ENCODE results near the gene RAB12. TPM values are rescaled to one million over a fixed set of nuclear protein-coding genes. Genes with fewer than 3 reads are reported as not detected.
"Not testable (repeated sequence)": the region's sequence is repeated elsewhere in the genome, so short reads cannot be mapped to it uniquely, and the experiment has no call there.

The RAB12 gene
- total and polyA plus RNA-seq, 2 experiments from 2014 or later: 9.8 to 83.9 TPM

DNA sequence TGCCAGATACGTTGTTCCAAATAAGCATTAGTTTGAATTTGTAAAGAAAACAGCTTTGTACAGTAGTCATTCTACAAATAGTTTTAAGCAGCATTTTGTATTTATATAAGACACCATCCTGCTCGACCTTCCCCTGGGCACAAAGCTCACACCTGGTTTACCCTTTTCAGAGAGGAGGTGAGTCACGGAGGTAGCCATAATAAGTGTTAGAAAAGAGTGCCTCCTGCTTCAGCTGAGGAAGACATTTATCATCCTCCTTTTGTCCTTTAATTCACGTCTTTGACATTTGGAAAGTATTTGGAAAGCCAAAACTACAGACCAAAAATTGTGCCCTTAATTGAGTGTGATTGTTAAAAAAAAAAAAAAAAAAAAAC, 6.8 kb downstream of the RAB12 start:
- DNase-seq (ENCODE audit: low read depth in 1 of 2, low spot score in 1 of 2): no peak
- TF ChIP-seq, protein P1, sequence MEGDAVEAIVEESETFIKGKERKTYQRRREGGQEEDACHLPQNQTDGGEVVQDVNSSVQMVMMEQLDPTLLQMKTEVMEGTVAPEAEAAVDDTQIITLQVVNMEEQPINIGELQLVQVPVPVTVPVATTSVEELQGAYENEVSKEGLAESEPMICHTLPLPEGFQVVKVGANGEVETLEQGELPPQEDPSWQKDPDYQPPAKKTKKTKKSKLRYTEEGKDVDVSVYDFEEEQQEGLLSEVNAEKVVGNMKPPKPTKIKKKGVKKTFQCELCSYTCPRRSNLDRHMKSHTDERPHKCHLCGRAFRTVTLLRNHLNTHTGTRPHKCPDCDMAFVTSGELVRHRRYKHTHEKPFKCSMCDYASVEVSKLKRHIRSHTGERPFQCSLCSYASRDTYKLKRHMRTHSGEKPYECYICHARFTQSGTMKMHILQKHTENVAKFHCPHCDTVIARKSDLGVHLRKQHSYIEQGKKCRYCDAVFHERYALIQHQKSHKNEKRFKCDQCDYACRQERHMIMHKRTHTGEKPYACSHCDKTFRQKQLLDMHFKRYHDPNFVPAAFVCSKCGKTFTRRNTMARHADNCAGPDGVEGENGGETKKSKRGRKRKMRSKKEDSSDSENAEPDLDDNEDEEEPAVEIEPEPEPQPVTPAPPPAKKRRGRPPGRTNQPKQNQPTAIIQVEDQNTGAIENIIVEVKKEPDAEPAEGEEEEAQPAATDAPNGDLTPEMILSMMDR (IDR thresholded peaks at IDR 0.05; ENCODE audit: low read depth, low read length): no peak
- H3K27ac ChIP-seq: no peak overlapping the region
- no peaks in the 10 kb centered on the region for H3K9me3 ChIP-seq (ENCODE audit: low read depth)
- no peaks in the 10 kb centered on the region for H3K36me3 ChIP-seq
- no peak overlapping the region for H3K4me3 ChIP-seq
- no peaks in the 10 kb centered on the region for H3K27me3 ChIP-seq
- H3K4me1 ChIP-seq (ENCODE audit: low read depth): peaks cover 5% of the 10 kb centered on the region

DNA sequence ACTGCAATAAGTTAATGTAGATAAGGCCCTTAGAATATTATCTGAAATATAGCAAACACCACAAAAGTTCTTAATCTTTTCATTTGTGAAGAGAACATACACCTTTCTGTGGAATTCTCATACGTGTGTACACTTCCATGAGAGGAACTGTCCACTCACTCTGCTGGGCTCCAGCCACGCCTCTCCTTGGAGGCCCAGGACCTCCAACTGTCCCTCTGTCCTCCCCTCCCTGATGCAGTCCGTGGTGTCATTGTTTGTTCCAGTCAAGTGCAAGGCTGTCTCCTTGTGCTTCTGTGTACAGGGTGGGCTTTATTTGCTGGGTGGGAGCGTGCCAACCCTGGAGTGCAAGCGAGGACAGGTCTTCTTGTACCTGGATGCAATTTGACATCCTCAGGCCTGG, 8.7 kb downstream of the RAB12 start:
- DNase-seq (ENCODE audit: low read depth in 1 of 2, low spot score in 1 of 2): no peak
- TF ChIP-seq, protein P1 (IDR thresholded peaks at IDR 0.05; ENCODE audit: low read depth, low read length): no peak
- H3K27me3 ChIP-seq: no peaks in the 10 kb centered on the region

DNA sequence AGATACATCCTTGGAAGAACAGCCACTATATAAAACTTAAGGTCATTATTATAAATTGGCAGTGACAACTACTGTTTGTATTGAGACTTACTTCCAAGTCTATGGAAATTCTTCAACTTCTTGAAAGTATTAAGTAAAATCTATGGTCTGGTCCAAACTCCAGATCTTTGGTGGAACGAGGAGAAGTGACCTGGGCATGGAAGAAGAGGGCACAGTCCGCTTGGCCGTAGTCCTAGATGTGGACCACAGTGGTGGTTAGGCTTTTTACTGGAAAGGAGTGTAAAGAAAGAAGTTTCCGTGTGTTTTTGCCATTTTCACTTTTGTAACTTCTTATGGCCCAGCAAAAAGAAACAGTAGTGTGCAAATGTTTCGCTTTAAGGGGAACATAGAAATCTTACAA, 9.8 kb downstream of the RAB12 start:
- no peak overlapping the region for H3K27ac ChIP-seq
- TF ChIP-seq, protein P1 (IDR thresholded peaks at IDR 0.05; ENCODE audit: low read depth, low read length): no peak
- no peaks in the 10 kb centered on the region for H3K36me3 ChIP-seq
- DNase-seq (ENCODE audit: low read depth in 1 of 2, low spot score in 1 of 2): no peak
- H3K4me3 ChIP-seq: no peak overlapping the region
- H3K4me1 ChIP-seq (ENCODE audit: low read depth): peaks cover 7% of the 10 kb centered on the region
- no peaks in the 10 kb centered on the region for H3K9me3 ChIP-seq (ENCODE audit: low read depth)
- no peaks in the 10 kb centered on the region for H3K27me3 ChIP-seq

More for the DNA sequence above, 8.7 kb downstream of the RAB12 start:
- no peak overlapping the region for H3K27ac ChIP-seq
- H3K4me1 ChIP-seq (ENCODE audit: low read depth): peaks cover 4% of the 10 kb centered on the region
- H3K4me3 ChIP-seq: no peak overlapping the region
- no peaks in the 10 kb centered on the region for H3K36me3 ChIP-seq
- no peaks in the 10 kb centered on the region for H3K9me3 ChIP-seq (ENCODE audit: low read depth)

DNA sequence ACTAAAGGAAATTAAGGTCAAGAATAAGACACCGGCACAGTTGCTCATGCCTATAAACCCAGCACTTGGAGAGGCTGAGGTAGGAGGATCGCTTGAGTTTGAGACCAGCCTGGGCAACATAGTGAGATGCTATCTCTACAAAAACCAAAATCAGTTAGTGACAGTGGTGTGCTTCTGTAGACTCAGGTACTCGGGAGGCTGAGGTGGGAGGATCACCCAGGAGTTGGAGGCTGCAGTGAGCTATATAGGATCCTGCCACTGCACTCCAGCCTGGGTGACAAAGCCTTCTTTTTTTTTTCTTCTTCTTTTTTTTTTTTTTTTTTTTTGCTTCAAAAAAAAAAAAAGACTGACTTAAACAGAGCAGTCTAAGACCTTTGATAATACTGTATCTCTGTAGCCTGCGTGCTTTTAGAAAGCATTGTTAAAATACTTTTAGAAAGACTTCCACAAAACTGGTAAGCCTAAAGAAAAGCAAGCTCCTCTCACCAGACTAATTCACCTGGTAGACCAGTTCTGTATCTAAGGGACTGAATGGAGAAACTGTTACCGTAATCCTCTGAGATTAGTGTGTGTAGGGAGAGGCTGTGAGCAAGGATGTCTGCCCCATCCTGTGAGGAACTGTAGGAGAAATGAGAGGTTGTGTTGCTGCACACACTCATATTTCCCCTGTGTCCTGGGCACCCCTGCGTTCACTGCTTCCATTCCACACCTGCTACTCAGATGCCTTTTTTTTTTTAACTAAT, 10.8 kb downstream of the RAB12 start:
- H3K36me3 ChIP-seq: no peaks in the 10 kb centered on the region
- no peak overlapping the region for H3K27ac ChIP-seq
- TF ChIP-seq, protein P1 (IDR thresholded peaks at IDR 0.05; ENCODE audit: low read depth, low read length): no peak
- no peaks in the 10 kb centered on the region for H3K9me3 ChIP-seq (ENCODE audit: low read depth)
- no peak overlapping the region for H3K4me3 ChIP-seq
- peaks cover 17% of the 10 kb centered on the region for H3K4me1 ChIP-seq (ENCODE audit: low read depth)
- DNase-seq (ENCODE audit: low read depth in 1 of 2, low spot score in 1 of 2): no peak
- H3K27me3 ChIP-seq: no peaks in the 10 kb centered on the region

DNA sequence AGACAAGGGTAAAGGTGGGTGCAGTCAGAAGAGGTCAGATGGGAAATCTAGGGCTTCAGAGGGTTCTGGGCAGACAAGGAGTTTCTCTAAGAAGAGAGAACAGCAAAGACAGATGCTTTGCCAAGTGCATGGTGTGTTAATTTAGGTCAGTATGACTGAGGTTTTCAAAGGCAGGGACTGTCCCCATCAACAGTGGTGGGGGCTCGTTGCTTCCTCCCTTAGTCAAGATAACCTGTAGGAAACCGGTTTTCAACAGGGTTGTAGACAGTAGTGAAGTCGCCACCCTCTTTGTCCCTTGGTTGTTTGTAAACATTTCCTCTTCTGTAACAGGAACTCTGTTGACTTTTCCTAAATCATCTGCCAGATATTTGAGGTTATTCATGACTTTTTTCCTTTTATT, 11.6 kb downstream of the RAB12 start:
- H3K27ac ChIP-seq: no peak overlapping the region

DNA sequence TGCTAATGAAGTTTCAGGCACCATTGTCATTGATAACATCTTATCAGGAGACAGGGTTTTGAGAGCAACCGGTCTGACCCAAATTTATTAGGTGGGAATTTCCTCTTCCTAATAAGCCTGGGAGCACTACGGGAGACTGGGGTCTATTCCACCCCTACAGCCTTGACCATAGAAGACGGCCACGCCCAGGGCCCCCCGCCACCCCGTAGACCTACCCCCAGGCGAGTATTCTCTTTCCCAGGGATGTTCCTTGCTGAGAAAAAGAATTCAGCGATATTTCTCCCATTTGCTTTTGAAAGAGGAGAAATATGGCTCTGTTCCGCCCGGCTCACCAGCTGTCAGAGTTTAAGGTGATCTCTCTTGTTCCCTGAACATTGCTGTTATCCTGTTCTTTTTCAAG, 13.4 kb downstream of the RAB12 start:
- not testable (repeated sequence) for H3K36me3 ChIP-seq; H3K4me3 ChIP-seq; H3K27me3 ChIP-seq; H3K9me3 ChIP-seq (ENCODE audit: low read depth); DNase-seq (ENCODE audit: low read depth in 1 of 2, low spot score in 1 of 2); H3K27ac ChIP-seq
- peaks cover 23% of the 10 kb centered on the region for H3K4me1 ChIP-seq (ENCODE audit: low read depth)

More for the DNA sequence above, 11.6 kb downstream of the RAB12 start:
- H3K27me3 ChIP-seq: no peaks in the 10 kb centered on the region
- no peak overlapping the region for H3K4me3 ChIP-seq
- no peaks in the 10 kb centered on the region for H3K9me3 ChIP-seq (ENCODE audit: low read depth)
- H3K4me1 ChIP-seq (ENCODE audit: low read depth): peaks cover 17% of the 10 kb centered on the region
- peaks cover 3% of the 10 kb centered on the region for H3K36me3 ChIP-seq
- TF ChIP-seq, protein P1 (IDR thresholded peaks at IDR 0.05; ENCODE audit: low read depth, low read length): no peak
- DNase-seq (ENCODE audit: low read depth in 1 of 2, low spot score in 1 of 2): no peak
